MM.1S (cell line): ENCODE measurements around the gene PLCB1.

ENCODE experiments used
- CTCF ChIP-seq: fragments of 300-600 bp; sonication (generic); IDR thresholded peaks from 2 replicates; pipeline ENCODE4 v1.5.1; 2016; ENCODE audit warnings: antibody characterized with exemption, low read length, mixed read lengths
- EZH2 ChIP-seq: fragments of 300-600 bp; sonication (generic); optimal IDR thresholded peaks from 2 replicates; pipeline ENCODE3; 2017; ENCODE audit warnings: low read depth, mild to moderate bottlenecking, antibody characterized with exemption, low read length, mixed read lengths
- EZH2phosphoT487 ChIP-seq: fragments of 300-600 bp; sonication (generic); IDR thresholded peaks from 2 replicates; pipeline ENCODE4 v1.6.1; 2018; ENCODE audit warnings: antibody characterized with exemption, low read length

DNA sequence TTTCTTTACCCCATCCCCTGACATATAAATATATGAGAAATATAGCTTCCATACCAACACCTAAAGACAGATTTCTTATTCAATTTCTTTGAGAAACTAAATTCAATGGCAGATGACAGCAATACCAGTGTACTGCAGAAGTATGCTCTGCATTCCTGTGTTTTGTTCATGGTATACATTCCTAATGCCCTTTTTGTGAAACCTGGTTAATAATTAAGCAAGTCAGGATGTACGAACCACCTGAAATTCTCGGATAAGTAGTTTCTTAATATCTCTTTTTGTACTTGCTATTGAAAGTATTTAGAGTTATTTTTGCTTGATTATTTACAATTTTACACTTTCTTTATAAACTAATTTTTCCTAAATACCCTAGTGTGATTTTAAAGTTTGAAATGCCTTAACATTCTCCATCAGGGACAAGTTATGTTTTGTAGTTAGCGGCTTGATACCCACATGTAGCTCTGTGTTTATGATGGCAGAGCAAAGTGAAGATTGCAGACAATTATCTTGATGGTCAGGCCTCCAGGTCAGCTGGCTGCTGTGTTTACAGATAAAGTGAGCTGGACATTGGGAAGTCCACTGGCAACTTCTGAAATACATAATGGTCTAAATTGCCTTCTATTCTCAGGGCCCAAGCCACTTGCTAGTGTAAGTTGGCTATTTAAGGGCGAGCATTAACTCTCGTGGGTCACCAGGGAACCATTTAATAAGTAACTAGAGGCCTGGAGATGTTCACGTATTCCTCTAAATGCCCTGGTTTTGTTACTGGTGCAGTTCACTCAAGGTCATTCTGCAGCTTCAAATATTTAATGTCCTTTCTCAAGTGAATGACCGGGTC lies 58.2 kb downstream of the PLCB1 start:
- TF ChIP-seq CTCF (no peak), EZH2phosphoT487 (no peak), EZH2 (no peak)
